Stimulated activated CD4-positive, alpha-beta T cell treated with anti-CD3 and anti-CD28 coated beads, Interleukin-2, amount 100 ng/mL, for 4 hours (primary cell): Measurements from ENCODE around the gene BCL2L2.

ENCODE experiments used
- DNase-seq: peaks from one replicate; pipeline ENCODE4 v3.0.0-alpha.2; 2020; ENCODE audit warnings: low read depth

The BCL2L2 gene

DNA sequence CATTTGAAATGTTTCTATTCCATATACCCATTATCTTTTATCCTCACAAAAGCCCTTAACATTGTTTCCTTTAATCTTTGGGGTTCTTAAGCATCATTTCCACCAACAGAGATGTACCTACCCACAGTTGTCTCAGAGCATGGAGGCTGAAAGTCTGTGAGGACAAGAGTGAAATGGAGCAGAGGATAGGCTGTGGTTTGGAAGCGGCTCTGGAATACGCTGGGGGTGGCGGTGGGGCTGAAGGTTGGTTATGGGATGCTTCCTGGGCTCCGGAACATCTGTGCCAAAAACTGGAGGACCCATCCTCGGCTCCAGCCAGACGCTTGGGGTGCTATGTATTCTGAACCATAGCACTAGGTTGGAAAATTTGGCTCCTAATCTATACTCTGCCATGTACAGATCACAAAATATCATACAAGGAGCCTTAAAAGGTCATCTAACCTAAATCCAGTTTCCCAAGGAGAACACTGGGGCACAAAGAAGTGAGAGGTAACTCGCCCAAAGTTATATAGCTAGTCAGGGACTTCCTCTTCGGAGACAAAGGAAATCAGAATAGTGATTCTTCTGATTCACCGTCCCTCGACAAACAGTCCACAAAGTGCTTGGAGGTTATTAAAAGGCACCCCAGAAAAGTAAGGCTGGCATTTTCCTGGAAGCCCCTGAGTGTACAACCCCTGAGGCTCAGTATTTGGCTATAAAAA is 6.5 kb upstream of the BCL2L2 start:
- no peak for DNase-seq

DNA sequence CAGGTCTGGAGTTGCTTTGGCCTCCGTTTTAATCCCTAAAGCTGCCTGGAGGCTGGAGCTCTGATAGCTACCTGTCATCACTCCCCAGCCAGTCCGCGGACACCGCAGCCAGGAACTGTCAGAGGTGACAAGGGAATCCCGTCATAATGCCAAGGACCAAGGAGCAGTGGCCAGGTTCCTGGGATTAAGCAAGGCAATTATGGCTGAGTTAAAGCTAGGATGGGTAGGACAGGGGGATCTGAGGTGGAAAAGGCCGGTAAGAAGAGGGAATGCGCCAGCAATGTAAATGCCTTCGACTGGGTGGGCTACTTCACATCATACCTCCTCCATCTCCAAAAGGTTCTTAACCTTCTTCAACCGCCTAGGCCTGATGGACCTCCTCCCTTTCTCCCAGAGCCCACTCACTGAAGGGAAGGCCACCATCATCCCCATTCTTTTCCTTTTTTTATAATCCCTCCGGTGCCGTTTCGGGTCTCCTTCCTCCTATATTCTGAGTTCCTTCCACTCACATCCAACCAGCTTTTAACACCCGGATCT is 5.9 kb upstream of the BCL2L2 start:
- DNase-seq, result no peak

DNA sequence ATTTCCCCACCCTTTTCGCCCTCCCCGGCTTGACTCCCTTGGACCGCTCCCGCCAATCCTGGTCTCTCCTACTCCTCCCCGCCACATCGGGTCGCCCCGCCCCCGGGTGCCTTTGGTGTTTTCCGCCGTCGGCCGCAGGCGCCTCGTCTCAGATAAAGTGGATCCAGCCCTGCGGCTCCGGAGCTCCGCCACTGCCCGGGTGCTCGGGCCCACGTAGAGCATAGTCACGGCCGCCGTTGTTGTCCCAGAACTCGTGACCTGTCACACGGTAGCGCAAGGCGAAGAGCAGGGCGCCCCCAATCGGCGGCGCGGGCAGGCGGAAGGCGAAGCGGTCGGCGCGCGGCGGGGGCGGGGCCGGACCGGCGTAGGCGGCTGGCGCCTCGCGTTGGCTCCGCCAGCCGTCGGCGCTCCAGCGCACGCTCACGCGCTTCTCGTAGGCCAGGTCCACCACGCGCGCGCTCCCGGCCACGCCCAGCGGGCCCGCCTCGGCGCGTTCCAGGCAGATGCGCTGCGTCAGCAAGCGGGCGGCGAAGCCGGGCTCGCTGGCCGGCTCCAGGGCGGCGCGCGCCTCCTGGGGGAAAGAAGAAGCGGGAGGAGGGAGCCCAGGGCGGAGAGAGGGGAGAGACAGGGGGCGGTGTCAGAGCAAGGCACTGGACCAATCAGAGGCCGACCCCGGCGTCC is 5.2 kb upstream of the BCL2L2 start:
- peak; percentile 95 for DNase-seq

DNA sequence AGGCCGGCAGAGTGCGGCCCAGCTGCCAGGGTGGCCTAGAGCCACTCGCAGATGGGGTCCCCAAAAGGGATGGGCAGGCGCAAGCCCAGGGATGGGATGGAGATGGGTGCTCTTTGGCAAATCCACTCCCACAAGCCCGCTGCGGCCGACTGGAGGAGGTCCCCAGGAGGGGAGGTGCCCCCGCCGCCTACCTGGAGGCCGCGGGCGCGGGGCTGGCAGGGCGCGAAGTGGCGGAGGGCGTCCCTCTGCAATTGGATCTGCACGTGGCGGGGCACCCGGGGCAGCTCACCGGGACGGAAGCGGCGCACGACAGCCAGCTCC is 4.7 kb upstream of the BCL2L2 start:
- peak; percentile 44 for DNase-seq

DNA sequence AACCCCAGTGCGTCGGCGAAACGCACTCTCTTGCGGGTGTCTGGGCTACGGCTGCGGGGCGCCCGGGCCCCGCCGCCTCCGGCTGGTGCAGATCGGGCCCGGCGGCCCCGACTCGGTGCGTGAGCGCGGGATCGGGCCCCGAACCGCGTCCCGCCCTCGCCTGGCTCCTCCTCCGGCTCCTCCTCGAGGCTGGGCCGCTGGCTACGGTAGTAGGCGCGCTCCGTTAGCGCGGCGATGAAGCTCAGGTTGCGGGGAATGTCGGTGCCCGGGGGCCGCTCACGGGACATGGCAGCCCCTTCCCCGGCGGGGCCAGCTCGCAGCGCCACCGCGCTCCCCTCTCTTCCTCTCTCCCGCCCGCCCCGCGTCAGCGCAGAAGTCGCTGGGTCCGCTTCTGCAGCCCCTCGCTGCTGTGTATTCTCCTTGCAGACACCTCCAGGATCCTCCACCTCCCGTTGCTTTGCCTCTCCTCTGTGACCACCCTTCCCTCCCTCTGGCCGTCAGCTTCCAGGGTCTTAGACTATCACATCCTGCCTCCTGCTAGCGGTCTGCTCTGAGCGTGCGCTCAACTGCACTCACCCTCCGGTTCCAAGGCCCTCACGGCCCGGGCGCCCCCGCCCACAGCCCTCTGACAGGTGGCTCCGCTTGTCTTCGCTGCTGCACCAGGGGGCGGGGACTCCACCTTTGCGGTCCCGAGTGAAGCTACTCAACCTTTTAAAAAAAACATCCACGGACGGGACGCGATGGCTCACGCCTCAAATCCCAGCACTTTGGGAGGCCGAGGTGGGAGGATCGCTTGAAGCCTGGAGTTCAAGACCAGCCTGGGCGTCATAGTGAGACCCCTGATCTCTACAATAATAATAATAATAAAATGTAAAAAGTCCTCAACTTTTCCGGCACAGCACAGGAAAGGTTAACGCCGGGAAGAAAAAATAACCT is 4.1 kb upstream of the BCL2L2 start, which contains the start of gene PPP1R3E:
TSS of gene PPP1R3E (minus strand) at position 570 of the 936 bp plus-strand sequence. CDS start at position 287, 283 bp downstream.
- peak; percentile 90 for DNase-seq

DNA sequence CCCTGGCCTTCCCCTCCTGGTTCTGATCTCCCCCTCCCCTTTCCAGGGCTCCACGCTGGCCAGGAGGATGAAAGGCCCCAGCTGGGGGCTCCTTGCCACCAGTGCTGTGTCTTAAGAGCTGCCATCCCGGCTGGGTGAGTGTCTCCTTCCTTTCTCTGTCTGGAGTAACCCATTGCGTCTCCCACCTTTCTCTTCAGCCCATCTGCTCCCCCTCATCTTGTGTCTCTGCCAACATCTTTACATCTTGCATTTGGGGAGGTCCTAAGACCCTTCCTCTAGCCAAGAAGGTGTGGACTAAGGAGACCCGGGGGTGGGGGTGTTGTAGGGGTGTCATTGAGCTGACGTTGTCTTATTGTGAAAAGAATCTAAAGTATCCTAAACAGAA is 505 bp downstream of the BCL2L2 start:
- no peak for DNase-seq

DNA sequence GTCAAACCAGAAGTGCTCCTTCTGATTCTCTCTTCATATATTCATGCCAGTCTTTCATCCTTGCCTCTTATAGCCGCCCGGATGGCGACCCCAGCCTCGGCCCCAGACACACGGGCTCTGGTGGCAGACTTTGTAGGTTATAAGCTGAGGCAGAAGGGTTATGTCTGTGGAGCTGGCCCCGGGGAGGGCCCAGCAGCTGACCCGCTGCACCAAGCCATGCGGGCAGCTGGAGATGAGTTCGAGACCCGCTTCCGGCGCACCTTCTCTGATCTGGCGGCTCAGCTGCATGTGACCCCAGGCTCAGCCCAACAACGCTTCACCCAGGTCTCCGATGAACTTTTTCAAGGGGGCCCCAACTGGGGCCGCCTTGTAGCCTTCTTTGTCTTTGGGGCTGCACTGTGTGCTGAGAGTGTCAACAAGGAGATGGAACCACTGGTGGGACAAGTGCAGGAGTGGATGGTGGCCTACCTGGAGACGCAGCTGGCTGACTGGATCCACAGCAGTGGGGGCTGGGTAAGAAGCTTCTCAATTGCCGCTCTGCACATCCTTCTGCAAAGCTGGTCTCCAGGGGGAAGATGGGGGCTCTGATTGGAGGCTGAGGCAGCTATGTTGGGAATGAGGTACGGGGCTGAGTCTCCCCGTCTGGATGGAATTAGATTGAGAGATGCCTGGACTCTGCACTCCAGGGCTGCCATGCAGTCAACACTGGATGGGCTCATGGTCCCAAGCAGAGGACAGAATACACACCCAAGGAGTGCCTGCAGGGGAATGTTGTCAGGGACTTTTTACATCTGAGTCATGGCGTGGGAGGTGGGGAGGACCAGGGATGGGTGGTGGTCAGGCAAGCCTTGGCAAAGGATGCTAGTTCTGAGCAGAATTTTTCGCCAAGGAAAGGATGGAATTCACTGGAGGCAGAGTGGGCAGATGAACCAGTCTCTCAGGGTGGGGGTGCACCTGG is 1.3 kb downstream of the BCL2L2 start:
- no peak for DNase-seq

DNA sequence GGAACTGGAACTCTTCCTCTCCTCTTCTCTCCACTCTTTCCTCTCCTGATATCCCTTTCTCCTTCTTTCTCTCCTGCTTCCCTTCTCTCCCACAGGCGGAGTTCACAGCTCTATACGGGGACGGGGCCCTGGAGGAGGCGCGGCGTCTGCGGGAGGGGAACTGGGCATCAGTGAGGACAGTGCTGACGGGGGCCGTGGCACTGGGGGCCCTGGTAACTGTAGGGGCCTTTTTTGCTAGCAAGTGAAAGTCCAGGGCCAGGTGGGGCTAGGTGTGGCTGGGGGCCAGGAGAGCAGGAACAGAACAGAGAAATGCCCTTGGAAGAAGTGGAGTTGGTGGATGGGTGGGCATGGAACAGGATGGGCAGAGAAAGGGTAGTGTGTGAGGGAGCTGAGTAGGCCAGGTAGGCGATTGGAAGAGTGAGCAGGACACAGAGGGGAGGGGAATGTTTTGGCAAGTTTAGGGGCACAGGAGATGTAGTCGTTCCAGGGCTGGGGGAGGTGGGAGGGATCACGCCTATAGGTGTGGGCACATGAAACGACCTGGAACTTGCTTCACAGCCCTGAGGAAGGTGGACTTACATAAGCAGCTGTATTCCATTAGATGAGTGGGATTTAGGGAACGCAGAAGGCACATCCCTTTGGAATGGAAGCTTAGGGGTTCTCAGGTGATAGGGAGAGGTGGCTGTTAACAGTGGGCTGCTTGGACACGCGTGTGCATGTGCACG is 2.2 kb downstream of the BCL2L2 start:
- DNase-seq, result no peak

DNA sequence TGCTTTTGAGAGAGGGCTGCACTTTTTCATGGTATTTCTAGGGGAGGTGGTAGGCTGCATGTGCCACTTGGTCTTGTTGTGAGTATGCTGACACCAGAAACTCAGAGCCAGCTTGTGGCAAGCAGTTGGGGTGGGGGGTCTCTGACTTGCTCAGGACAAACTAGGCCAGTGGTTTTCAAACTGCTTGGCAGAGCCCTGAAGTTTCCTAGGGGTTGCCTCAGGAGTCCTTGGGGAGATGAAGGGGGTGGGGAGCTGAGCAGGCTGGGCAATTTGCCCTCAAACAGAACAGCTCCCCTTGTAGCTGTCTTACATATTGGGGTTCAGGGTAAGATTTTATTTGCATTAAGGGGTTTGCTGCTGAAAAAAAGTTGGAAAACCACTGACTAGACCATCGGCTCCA is 3.9 kb downstream of the BCL2L2 start:
- no peak for DNase-seq

DNA sequence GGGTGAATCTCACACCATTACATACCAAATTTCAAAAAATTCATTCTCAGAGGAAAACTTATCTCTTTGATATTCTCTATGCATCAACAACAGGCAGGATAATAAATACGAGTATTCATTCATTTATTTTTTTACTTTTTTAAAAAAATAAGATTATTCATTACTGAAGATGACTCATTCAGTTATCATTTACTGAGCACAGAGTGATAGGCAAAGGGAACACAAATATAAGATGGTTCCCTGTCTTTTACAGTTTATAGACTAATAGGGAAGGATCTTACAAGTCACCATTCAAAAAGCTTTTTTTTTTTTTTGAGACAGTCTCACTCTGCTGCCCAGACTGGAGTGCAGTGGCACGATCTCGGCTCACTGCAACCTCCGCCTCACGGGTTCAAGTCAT is 9.7 kb downstream of the BCL2L2 start:
- DNase-seq, result no peak

DNA sequence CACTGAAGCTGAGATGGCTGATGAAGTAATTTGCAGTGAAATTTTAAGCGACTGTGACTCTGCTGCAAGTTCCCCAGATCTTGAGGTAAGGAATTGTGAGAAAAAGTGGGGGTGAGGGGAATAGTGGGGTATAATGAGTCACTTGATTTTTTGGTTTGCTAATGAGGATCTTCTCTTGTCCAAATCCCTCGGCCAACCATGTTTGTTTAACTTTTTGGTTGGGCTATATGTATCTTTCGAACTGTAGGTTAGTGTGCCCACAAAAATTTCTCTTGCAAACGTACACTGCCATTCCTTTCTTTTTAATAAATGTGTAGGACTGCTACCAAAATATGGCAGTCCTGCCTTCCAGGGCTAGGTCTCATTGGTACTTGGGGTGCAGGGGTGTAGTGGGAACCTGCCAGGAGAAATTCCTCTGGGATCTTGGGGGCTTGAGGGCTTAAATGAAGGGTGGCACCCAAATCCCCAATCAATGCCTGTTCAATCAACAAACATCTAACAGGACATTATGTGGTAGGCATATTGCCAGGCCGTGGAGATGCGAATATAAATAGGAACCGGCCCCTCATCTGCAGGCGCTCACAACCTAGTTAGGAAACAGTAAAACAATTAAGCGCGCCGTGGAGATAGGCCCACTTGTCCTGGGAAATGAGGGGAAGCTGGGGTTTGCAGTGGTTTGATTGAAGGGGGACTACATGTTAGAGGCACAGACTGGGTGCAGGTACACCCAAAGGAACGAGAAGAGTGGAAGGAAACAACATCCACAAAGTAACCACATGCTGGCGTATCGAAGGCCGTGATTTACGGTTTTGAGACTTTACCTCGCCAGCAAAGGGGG is 13.3 kb downstream of the BCL2L2 start:
- no peak for DNase-seq

DNA sequence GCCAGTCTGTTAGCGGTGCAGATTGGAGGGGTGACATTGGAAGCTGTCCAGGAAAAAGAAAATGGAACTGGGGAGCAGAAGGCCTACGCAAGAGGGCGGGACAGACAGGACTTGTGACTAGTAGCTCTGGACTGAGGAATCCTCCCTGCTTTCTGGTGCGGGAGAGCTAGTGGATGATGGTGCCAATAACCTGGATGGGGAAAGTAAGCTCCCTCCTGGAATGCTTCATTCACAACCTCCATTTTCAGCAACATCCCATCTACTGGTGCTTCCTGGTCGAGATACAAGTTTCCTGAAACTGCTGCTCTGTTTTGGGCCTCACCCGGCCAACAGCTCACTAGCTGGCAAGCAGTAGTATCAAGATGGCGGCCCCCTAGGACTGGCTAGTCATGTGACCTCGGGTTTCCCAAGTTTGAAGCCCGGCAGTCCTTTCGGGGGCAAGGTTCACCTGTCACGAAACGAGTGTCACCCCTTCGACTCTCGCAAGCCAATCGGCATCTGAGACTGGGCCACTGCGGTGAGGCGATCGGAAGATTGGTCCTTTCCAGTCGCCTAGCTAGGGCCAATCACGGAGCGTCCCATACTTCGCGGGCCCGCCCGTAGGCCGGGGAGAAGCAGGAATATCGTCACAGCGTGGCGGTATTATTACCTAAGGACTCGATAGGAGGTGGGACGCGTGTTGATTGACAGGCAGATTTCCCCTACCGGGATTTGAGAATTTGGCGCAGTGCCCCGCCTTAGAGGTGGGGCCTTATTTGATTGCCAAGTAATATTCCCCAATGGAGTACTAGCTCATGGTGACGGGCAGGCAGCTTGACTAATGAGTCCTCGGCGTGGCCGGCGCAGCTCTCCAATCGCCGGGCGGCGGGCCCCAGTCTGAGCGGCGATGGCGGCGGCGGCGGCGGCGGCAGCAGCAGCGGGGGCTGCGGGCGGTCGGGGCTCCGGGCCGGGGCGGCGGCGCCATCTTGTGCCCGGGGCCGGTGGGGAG is 14.2 kb downstream of the BCL2L2 start, which contains the start of gene PABPN1:
TSS of gene PABPN1 (plus strand) at position 874 of the 988 bp plus-strand sequence. CDS start at position 887, 13 bp downstream.
- peak; percentile 96 for DNase-seq

DNA sequence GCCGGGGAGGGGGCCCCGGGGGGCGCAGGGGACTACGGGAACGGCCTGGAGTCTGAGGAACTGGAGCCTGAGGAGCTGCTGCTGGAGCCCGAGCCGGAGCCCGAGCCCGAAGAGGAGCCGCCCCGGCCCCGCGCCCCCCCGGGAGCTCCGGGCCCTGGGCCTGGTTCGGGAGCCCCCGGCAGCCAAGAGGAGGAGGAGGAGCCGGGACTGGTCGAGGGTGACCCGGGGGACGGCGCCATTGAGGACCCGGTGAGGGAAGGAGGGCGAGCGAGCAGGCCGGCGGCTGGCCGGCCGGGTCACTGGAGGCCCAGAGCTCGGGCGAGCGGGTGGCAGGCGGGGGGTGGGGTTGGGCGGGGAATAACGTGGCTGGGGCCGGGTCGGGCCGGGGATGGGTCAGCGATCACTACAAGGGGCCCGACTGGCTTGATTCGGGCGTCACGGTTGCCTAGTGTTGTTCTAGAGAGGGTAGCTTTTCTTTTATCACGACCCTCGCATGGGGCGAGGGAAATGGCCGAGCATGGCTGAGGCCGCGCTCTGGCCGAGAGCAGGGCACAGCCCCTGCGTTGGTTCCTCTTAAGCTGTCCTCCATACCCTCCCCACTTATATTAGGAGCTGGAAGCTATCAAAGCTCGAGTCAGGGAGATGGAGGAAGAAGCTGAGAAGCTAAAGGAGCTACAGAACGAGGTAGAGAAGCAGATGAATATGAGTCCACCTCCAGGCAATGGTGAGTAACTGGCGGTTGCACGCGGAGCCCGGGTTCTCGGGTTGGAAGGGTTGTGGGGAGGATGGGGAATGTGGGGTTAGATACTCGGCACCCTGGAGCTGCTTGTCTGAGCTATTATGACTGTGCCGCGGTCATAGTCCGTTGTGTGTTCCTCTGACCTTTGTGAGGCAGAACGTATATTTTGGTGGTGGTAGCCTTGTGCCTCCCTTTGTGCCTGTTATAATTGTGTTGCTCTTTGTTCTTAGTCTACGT is 15.2 kb downstream of the BCL2L2 start:
- peak; percentile 44 for DNase-seq

DNA sequence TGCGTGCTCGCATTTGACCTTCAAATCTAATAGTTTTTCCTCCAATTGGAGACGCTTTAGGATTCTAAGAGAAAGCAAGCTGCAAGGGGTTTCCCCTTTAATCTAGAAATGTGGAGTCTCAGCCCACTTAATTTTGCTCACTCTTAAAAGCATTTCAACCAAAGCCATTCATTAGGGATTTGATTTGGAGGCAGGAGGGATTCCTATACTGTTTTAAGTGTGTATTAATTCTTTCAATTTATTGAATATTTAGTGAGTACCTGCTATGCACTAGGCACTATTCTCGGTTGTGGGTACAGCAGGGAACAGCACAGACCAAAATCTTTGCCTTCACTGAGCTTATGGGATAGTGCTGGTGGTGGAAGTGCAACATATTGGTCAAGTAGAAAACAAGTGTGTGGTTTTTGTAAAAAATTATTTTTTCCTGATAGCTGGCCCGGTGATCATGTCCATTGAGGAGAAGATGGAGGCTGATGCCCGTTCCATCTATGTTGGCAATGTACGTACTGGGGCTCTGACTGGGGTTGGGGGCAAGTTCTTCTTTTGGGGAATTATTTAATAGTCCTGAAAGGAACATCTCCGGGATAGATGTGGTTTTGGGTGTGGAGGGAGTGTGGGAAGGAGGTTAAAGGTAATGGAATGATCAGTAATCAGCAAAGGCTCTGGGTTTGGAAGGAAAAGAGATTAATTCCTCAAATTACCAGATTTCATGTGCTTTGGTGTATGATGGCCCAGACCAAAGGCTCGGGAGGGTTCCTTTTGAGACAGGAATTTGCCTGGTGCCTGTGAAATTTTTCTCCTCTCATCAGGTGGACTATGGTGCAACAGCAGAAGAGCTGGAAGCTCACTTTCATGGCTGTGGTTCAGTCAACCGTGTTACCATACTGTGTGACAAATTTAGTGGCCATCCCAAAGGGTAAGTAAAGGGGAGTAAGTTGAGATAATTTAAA is 16.2 kb downstream of the BCL2L2 start:
- no peak for DNase-seq

DNA sequence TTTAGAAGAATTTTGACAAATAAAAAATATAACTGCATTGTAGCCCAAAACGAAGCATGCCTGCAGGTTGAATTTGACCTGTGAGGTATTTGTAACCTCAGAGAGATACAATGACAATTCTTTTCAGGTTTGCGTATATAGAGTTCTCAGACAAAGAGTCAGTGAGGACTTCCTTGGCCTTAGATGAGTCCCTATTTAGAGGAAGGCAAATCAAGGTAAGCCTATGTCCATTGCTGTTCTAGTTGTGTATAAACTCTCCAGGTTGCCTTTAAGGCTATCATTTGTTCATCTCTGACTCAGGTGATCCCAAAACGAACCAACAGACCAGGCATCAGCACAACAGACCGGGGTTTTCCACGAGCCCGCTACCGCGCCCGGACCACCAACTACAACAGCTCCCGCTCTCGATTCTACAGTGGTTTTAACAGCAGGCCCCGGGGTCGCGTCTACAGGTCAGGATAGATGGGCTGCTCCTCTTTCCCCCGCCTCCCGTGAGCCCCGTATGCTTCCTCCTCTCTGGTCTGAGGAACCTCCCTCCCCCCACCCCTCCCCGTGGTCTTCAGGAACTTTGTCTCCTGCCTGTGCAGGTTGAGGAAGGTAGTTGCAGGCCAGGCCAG is 17.3 kb downstream of the BCL2L2 start:
- DNase-seq, result no peak

DNA sequence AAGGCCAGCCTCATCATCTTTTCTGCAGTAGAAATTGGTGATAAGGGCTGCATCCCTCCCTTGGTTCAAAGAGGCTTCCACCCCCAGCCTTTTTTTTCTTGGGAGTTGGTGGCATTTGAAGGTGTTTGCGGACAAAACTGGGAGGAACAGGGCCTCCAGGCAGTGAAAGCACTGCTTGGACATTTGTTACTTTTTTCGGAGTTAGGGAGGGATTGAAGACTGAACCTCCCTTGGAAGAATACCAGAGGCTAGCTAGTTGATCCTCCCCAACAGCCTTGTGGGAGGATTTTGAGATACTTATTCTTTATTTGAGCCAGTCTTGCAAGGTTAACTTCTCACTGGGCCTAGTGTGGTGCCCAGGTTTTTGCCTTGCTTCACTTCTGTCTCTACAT is 17.8 kb downstream of the BCL2L2 start:
- DNase-seq, result no peak
